K562 treated with DMSO at 1 percent for 4 hours (cell line): ENCODE results near the gene SDC4. TPM values are rescaled to one million over a fixed set of nuclear protein-coding genes. Genes with fewer than 3 reads are reported as not detected.

Source experiments
- total RNA-seq: library from RNA; unstranded; fragments of 300-600 nt; gene quantifications from 2 replicates; pipeline ENCODE4 v1.2.3, GENCODE V29; 2022; ENCODE audit not compliant: insufficient read depth

The SDC4 gene, protein sequence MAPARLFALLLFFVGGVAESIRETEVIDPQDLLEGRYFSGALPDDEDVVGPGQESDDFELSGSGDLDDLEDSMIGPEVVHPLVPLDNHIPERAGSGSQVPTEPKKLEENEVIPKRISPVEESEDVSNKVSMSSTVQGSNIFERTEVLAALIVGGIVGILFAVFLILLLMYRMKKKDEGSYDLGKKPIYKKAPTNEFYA
- 10.1 and 13.5 TPM in 2 replicates for total RNA-seq

DNA sequence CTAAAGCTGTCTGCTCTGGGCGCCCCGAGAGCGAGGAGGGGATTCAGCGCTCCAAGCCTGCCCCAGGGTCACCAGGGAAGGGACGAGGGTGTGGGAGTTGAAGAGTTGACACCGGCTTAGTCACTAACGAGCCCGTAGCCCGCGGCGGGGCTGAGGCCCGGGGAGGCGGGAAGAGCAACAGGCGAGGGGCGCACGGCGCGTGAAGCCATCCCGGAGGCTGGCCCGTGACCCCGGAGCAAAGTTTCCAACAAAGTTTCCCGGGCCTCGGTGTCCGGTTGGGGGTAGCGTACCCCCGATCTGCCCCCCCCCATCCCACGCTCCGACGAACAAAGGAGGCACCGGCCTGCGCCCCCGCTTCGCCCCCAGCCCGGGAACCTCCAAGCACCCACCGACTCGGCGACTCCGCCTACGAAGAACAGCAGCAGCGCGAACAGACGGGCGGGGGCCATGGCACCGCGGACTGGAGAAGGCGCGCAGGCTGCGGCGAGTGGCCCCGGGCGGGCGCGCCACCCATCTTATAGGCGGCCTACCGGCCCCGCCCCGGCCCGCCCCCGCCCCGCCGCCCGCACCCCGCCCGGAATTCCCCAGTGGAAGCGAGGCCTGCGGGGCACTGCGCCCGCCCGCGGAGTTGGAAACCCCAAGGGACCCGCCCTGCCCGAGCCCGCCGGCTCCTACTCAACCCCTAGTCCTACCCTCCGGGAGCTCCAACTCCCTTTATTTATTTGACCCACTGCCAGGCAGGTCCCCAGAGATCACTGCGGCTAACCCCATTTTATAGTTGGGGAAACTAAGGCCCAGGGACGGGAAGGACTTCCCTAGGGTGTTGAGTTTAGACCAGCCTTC lies at the start of gene SDC4:
TSS of gene SDC4 (minus strand) at position 489 of the 843 bp plus-strand sequence. CDS start at position 449, 40 bp downstream.

DNA sequence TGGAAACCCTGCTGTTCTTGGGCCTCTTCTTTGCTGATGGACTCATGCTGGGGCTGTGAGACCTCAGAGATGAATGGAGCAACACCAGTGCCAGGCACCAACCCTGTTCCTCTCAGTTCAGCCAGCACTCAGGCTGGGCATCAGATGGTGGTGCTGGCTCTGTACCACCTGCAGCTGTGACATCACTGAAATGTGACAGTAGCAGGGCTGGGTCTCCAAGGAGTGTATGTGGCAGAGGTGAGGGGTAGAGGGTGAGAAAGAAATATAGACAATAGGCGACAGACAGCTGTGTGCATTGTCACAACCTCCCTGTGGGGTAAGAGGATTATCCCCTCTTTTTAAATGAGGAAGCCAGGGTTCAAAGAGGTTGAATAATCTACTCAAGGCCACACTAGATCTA lies 30.0 kb upstream of the SDC4 start, which contains the start of gene TP53TG5:
TSS of gene TP53TG5 (minus strand) at position 135 of the 400 bp plus-strand sequence. CDS start at position 46, 89 bp downstream.

DNA sequence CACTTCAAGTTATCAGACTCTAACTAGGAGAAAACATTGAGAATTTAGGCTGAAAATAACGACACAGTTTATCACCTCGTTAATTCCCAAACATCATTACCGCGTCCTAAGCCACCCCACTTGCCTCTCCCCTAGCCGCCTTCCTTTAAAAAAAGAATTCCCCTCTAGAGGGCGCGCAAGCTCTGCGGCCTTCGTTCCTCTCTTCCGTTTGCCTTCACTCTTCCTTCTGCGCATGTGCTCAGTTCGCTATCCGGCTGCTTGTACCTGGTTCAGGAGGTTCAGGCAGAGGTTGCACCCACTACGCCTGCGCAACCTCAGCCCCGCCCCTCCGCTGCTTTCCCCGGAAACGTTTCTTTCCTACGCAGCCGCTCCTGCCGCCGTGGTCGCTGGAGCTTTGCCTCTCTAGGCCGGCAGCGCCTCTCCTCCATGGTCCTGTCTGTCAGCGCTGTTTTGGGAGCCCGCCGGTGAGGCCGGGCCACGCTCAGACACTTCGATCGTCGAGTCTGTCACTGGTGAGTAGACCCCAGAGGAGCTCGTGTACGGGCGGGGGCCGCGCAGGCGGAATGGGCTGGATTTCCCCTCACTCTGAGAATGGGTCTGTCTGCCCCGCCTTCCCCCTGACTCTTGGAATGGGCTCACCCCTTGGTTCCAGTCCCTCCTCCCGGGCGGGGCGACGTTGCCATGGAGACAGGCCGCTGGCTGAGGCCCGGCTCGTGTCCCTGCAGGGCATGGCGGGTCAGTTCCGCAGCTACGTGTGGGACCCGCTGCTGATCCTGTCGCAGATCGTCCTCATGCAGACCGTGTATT lies 14.8 kb upstream of the SDC4 start, which contains the start of gene SYS1:
TSS of gene SYS1 (plus strand) at position 353 of the 807 bp plus-strand sequence. CDS start at position 729, 376 bp downstream.

DNA sequence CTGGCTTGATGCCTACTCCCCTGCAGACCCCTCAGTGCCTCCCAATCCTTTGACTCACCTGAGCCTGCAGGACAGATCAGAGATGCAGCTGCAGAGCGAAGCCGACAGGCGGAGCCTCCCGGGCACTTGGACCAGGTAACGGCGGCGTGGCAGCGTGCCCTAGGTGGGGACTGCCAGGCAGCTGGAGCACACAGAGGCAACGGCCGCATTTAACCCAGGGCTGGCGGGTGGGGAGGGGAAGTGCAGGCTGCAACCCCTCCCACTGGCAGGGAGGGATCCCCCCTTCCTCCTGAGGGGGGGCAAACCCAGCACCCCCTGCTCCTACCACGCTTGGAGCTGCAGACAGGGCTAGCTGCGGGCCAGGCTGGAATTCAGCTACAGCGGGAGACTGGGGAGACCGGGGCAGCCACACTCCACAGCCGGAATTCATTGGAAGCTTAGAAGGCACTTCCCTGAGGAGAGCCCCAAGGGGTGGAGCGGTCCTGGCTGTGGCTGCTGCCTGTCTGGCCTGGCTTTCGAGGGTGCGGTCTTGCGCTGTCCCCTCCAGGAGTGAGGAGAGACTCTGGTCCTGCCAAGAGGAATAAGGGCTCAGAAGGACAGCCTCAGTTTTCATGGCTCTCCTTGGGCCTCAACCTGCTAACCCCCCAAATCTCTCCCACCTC lies 40.0 kb downstream of the SDC4 start, which contains the start of gene MATN4:
TSS of gene MATN4 (minus strand) at position 183 of the 662 bp plus-strand sequence. CDS start 2,717 bp downstream, outside the sequence.

DNA sequence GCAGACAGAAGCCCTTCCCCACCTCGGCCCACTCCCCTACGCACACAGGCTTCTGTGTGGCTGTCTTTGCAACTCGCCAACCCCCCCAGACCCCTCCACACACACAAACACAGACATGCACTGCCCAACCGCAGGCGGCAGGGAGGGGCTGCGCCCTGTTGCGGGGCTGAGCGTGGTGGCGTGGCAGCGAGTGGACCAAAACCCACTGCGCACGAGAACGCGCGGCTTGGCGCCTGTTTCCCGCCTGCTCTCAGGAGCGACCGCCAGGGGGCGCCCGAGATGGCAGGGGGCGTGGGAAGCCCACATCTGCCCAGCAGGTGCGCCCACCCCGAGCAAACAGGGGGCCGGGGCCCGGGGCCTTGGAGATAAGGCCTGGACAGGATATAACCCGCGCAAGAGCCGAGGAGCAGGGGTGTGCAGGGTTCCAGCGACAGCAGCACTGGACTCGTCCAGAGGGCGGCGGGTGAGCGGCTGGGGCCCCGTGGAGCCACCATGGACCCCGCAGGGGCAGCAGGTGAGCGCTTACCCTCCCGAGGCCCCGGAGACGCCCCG lies 41.7 kb downstream of the SDC4 start, which contains the start of gene RBPJL:
TSS of gene RBPJL (plus strand) at position 410 of the 552 bp plus-strand sequence. CDS start at position 493, 83 bp downstream.

Other genes with a start within 250 kb of the SDC4 start
- not detected in 2 replicates for gene KCNS1, start 247.3 kb downstream of the SDC4 start, total RNA-seq
- gene WFDC5, start 233.2 kb downstream of the SDC4 start, total RNA-seq = not detected in 2 replicates
- not detected in 2 replicates for gene WFDC12, start 224.0 kb downstream of the SDC4 start, total RNA-seq
- gene PI3, start 173.5 kb downstream of the SDC4 start, total RNA-seq = not detected in 2 replicates
- not detected in 2 replicates for gene SEMG1, start 141.4 kb downstream of the SDC4 start, total RNA-seq
- gene SEMG2, start 127.1 kb downstream of the SDC4 start, total RNA-seq = not detected in 2 replicates
- gene SLPI, start 93.9 kb downstream of the SDC4 start, total RNA-seq = not detected in 2 replicates
- not detected in 2 replicates for gene RBPJL, start 41.6 kb downstream of the SDC4 start, total RNA-seq
- gene MATN4, start 40.1 kb downstream of the SDC4 start, total RNA-seq = not detected in 2 replicates
- gene SYS1, start 14.7 kb upstream of the SDC4 start, total RNA-seq = 10.9 and 16.0 TPM in 2 replicates
- not detected in 2 replicates for gene TP53TG5, start 29.9 kb upstream of the SDC4 start, total RNA-seq
- 66.5 and 84.8 TPM in 2 replicates for gene DBNDD2, start 59.9 kb upstream of the SDC4 start, total RNA-seq
- gene PIGT, start 67.7 kb upstream of the SDC4 start, total RNA-seq = 91.8 and 108 TPM in 2 replicates
- gene WFDC2, start 121.3 kb upstream of the SDC4 start, total RNA-seq = not detected in 2 replicates
- gene SPINT3, start 167.2 kb upstream of the SDC4 start, total RNA-seq = not detected in 2 replicates
- gene WFDC6, start 191.1 kb upstream of the SDC4 start, total RNA-seq = not detected in 2 replicates
- gene EPPIN, start 199.0 kb upstream of the SDC4 start, total RNA-seq = not detected in 2 replicates
- gene WFDC8, start 230.9 kb upstream of the SDC4 start, total RNA-seq = not detected in 2 replicates